SH-SY5Y (cell line): Measurements from ENCODE around the gene SETD1A.

Source experiments
- GATA2 ChIP-seq: IDR thresholded peaks from 2 replicates; pipeline ENCODE4 v1.6.1; 2011; ENCODE audit warnings: mild to moderate bottlenecking, low read depth, low read length
- GATA3 ChIP-seq: IDR thresholded peaks from 2 replicates; pipeline ENCODE4 v1.6.1; 2011; ENCODE audit warnings: low read depth, mild to moderate bottlenecking, low read length, moderate library complexity

GRCh38 chr16:30924913-30925631 lies 32.5 kb upstream of the SETD1A start:
- no peak for TF ChIP-seq GATA2
- no peak for TF ChIP-seq GATA3
